PFSK-1 (cell line): ENCODE results near the gene RPGRIP1.

ENCODE experiments used
- POLR2AphosphoS5 ChIP-seq: IDR thresholded peaks from 2 replicates; pipeline ENCODE4 v1.6.1; 2012; ENCODE audit warnings: low read depth, mild to moderate bottlenecking, control low read depth, low read length, moderate library complexity
- REST ChIP-seq, 2 experiments: IDR thresholded peaks; 2 replicates each; pipeline versions ENCODE4 v1.6.1 to v1.8.0; 2011 to 2012; ENCODE audit warnings: low read depth in 2 of 2, low read length in 2 of 2, control low read depth in 1 of 2, inconsistent platforms in 1 of 2, mild to moderate bottlenecking in 1 of 2, moderate library complexity in 1 of 2; ENCODE audit not compliant: insufficient read depth in 1 of 2
- SIN3A ChIP-seq: IDR thresholded peaks from 2 replicates; pipeline ENCODE4 v1.6.1; 2012; ENCODE audit warnings: mild to moderate bottlenecking, low read length, moderate library complexity, borderline replicate concordance; ENCODE audit not compliant: insufficient read depth
- TAF1 ChIP-seq: IDR thresholded peaks from 2 replicates; pipeline ENCODE4 v1.6.1; 2012; ENCODE audit warnings: low read length, control low read depth, borderline replicate concordance; ENCODE audit not compliant: insufficient read depth

DNA sequence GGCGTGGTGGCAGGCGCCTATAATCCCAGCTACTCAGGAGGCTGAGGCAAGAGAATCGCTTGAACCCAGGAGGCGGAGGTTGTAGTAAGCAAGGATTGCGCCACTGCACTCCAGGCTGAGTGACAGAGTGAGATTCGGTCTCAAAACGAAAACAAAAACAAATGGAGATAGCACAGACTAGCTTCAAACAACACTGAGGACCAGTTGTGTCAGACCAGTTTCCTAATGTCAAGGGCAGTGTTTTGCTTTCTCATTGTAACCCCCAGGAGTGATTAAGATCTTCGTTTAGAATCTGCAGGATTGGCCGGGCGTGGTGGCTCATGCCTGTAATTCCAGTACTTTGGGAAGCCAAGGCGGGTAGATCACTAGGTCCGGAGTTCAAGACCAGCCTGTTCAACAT lies 18.5 kb downstream of the RPGRIP1 start:
- no peak for TF ChIP-seq TAF1
- no peak for TF ChIP-seq POLR2AphosphoS5
- no peak for TF ChIP-seq SIN3A
- no peak for TF ChIP-seq REST (IDR thresholded peaks at IDR 0.05; ENCODE audit: insufficient read depth in 1 of 2, low read depth in 2 of 2, low read length in 2 of 2)
